ENCODE results near the gene GTF2IRD1.
"Not testable (repeated sequence)": the region's sequence is repeated elsewhere in the genome, so short reads cannot be mapped to it uniquely, and the experiment has no call there.

The GTF2IRD1 gene

GRCh38 chr7:74625446-74625845 is 171.7 kb downstream of the GTF2IRD1 start:
- H3K4me3 ChIP-seq (ENCODE audit: low read depth, low read length) = no peak overlapping the region
- TF ChIP-seq CTCF (IDR thresholded peaks at IDR 0.05; ENCODE audit: borderline replicate concordance, insufficient read depth, low read depth, low read length) = no peak

GRCh38 chr7:74627661-74628411 is 174.1 kb downstream of the GTF2IRD1 start:
- TF ChIP-seq CTCF (IDR thresholded peaks at IDR 0.05; ENCODE audit: borderline replicate concordance, insufficient read depth, low read depth, low read length) = no peak
- H3K4me3 ChIP-seq (ENCODE audit: low read depth, low read length) = no peak overlapping the region

GRCh38 chr7:74632505-74632904 is 178.8 kb downstream of the GTF2IRD1 start:
- no peak for TF ChIP-seq CTCF (IDR thresholded peaks at IDR 0.05; ENCODE audit: borderline replicate concordance, insufficient read depth, low read depth, low read length)
- no peak overlapping the region for H3K4me3 ChIP-seq (ENCODE audit: low read depth, low read length)

- no peak for TF ChIP-seq CTCF (IDR thresholded peaks at IDR 0.05; ENCODE audit: borderline replicate concordance, insufficient read depth, low read depth, low read length)
Measured at GRCh38 chr7:74633451-74633921, 179.8 kb downstream of the GTF2IRD1 start.

GRCh38 chr7:74637745-74638144 is 184.0 kb downstream of the GTF2IRD1 start:
- no peak overlapping the region for H3K4me3 ChIP-seq (ENCODE audit: low read depth, low read length)
- no peak for TF ChIP-seq CTCF (IDR thresholded peaks at IDR 0.05; ENCODE audit: borderline replicate concordance, insufficient read depth, low read depth, low read length)

More at GRCh38 chr7:74633451-74633921, 179.8 kb downstream of the GTF2IRD1 start:
- H3K4me3 ChIP-seq (ENCODE audit: low read depth, low read length) = no peak overlapping the region

GRCh38 chr7:74650055-74650454 is 196.3 kb downstream of the GTF2IRD1 start:
- H3K4me3 ChIP-seq (ENCODE audit: low read depth, low read length) = not testable (repeated sequence)

GRCh38 chr7:74650493-74651132 is 196.9 kb downstream of the GTF2IRD1 start:
- peak overlapping the region; percentile 52 for H3K4me3 ChIP-seq (ENCODE audit: low read depth, low read length)

GRCh38 chr7:74651133-74651504 is 197.4 kb downstream of the GTF2IRD1 start:
- peak overlapping the region; percentile 52 for H3K4me3 ChIP-seq (ENCODE audit: low read depth, low read length)
